A172 (cell line): Measurements from ENCODE around the gene SLCO2A1. TPM values are rescaled to one million over a fixed set of nuclear protein-coding genes. Genes with fewer than 3 reads are reported as not detected.

Experiments
- DNase-seq: peaks from one replicate; pipeline ENCODE4 v3.0.0-alpha.2; 2015; ENCODE audit warnings: low spot score
- total RNA-seq: library from RNA; depleted of rRNA; stranded (reverse); fragments of >200 nt; shearing (Covaris generic); gene quantifications from 2 replicates; pipeline ENCODE4 v1.2.3, GENCODE V29; 2014

The SLCO2A1 gene
- total RNA-seq, 1 experiment from 2014 or later = not detected

- no peak for DNase-seq
Measured at GRCh38 chr3:133980550-133980949, 49.2 kb downstream of the SLCO2A1 start.

- DNase-seq = no peak
Measured at GRCh38 chr3:133980035-133980434, 49.7 kb downstream of the SLCO2A1 start.

- DNase-seq = no peak
Measured at GRCh38 chr3:133979553-133979952, 50.2 kb downstream of the SLCO2A1 start.

- DNase-seq = no peak
Measured at GRCh38 chr3:133977568-133977967, 52.2 kb downstream of the SLCO2A1 start.

GRCh38 chr3:133973249-133973980 is 56.3 kb downstream of the SLCO2A1 start:
- peak; percentile 10 for DNase-seq

GRCh38 chr3:133972156-133972555 is 57.6 kb downstream of the SLCO2A1 start:
- no peak for DNase-seq

- DNase-seq = no peak
Measured at GRCh38 chr3:133970916-133971315, 58.8 kb downstream of the SLCO2A1 start.

- DNase-seq = no peak
Measured at GRCh38 chr3:133970339-133970738, 59.4 kb downstream of the SLCO2A1 start.

- DNase-seq = no peak
Measured at GRCh38 chr3:133967992-133968892, 61.5 kb downstream of the SLCO2A1 start.

- DNase-seq = no peak
Measured at GRCh38 chr3:133966954-133967353, 62.8 kb downstream of the SLCO2A1 start.

GRCh38 chr3:133965906-133966305 is 63.8 kb downstream of the SLCO2A1 start:
- DNase-seq = no peak

GRCh38 chr3:133965013-133965570 is 64.6 kb downstream of the SLCO2A1 start:
- peak; percentile 18 for DNase-seq

- peak; percentile 26 for DNase-seq
Measured at GRCh38 chr3:133964547-133964946, 65.2 kb downstream of the SLCO2A1 start.

- no peak for DNase-seq
Measured at GRCh38 chr3:133963657-133964396, 65.9 kb downstream of the SLCO2A1 start.

GRCh38 chr3:133962849-133963248 is 66.9 kb downstream of the SLCO2A1 start:
- peak; percentile 27 for DNase-seq

- DNase-seq = no peak
Measured at GRCh38 chr3:133958071-133958805, 71.5 kb downstream of the SLCO2A1 start.

- no peak for DNase-seq
Measured at GRCh38 chr3:133956982-133957381, 72.7 kb downstream of the SLCO2A1 start.

- no peak for DNase-seq
Measured at GRCh38 chr3:133956353-133956752, 73.4 kb downstream of the SLCO2A1 start.

GRCh38 chr3:133955892-133956291 is 73.8 kb downstream of the SLCO2A1 start:
- no peak for DNase-seq

GRCh38 chr3:133954717-133955360 is 74.9 kb downstream of the SLCO2A1 start:
- no peak for DNase-seq

GRCh38 chr3:133953297-133953696 is 76.4 kb downstream of the SLCO2A1 start:
- no peak for DNase-seq
